Left cardiac atrium (tissue), 4 donors: ENCODE data around the gene BPTF. TPM values are rescaled to one million over a fixed set of nuclear protein-coding genes. Genes with fewer than 3 reads are reported as not detected.
"Not testable (repeated sequence)": the region's sequence is repeated elsewhere in the genome, so short reads cannot be mapped to it uniquely, and the experiment has no call there.

ENCODE experiments used
- ATAC-seq, 2 donors: fragments of 200-7000 bp; cut with Tn5 transposase; one replicate each; pipeline ENCODE4 v1.9.1; 2020; ENCODE audit warnings: mild to moderate bottlenecking in 2 of 2, moderate library complexity in 2 of 2
- DNase-seq: peaks from one replicate; pipeline ENCODE4 v3.0.0-alpha.2; 2020
- intact Hi-C, 2 donors: fragments of 100-400 bp; cut with DNase I; formaldehyde crosslinking; loops; one replicate each; pipeline versions ENCODE4 v1.14.1 to v1.15.1; 2022 to 2023
- total RNA-seq, 2 donors: library from RNA; stranded (reverse); fragmentation: NEBNext Ultra II Directional; extraction: Animal tissue kit (Norgen Biotek cat#: 25700); gene quantifications; one replicate each; pipeline ENCODE4 v1.2.1, GENCODE V29; 2021
- donor health status: DM: no; HTN: yes; CAD: no.
- donor health status: DM: no; HTN: yes; CAD: no; lungs with severe emphysema.
- donor health status: DM: yes; HTN: yes; CAD: no.
- donor health status: Dilated cardiomyopathy.

Gene BPTF
- total RNA-seq, 2 donors from 2014 or later, result 84.8 to 85.2 TPM

DNA sequence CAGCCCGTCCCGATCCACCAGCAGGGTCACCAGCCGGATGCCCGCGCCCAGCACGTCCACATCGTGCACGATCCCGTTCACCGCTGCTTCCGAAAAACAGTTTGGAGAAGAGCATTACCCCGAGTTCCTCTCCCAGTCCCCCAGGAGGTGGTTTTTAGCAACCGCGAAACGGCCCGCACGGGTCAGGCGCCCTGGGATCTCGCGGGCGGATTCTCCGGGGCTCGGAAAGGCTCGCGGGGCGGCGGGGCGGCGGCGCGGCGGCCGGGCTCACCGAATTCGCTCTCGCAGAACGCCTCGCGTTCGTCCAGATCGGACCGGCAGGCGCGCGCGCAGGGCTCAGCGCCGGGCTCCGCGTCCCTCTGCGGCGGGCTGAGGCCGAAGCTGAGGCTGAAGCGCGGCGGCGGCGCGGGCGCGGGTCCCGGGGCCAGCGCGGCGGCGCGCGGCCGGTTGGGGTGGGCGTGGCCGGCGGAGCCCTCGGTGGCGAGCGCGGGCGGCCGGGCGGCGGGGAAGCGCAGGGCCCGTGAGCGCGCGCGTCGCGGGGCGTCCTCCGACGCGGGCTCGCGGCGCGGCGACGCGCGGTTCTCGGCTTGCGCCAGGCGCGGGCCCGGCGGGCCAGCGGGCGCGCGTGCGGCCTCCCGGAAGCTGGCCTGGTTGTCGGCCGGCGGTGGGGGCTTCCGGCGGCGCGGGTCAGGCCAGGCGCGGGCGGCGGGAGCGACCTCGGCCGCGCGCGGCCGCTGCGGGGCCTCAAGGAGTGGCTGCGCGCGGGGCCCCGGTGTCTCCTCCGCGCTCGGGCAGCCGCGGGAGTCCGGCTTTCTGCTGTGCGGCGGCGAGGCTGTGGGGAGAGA lies 168.1 kb downstream of the BPTF start:
- ATAC-seq (peak; percentile 79 to 89), DNase-seq (peak; percentile 87)
- intact Hi-C loops, result no loop called here

- DNase-seq, result no peak
- peak in 1 of 2 donors; percentile 1 for ATAC-seq
- intact Hi-C loops, result loop anchor here in 1 of 2 donors (2.0 kb wide), 1 partner anchor 27 kb away; no protein-coding TSS in a partner anchor
These were observed 168.7 kb downstream of the BPTF start for GRCh38 chr17:67993998-67994361.

GRCh38 chr17:67994817-67995569 lies 169.7 kb downstream of the BPTF start:
- intact Hi-C loops, result loop anchor here in 1 of 2 donors (2.0 kb wide), 1 partner anchor 26 kb away; no protein-coding TSS in a partner anchor
- ATAC-seq (peak in 1 of 2 donors; percentile 50), DNase-seq (no peak)

- ATAC-seq (peak; percentile 4 to 10), DNase-seq (peak; percentile 49)
- intact Hi-C loops, result loop anchor here in 1 of 2 donors (2.0 kb wide), 1 partner anchor 25 kb away; no protein-coding TSS in a partner anchor
These were observed 170.4 kb downstream of the BPTF start for GRCh38 chr17:67995570-67996263.

- intact Hi-C loops, ATAC-seq, DNase-seq: not testable (repeated sequence)
These were observed 171.2 kb downstream of the BPTF start, which contains the start of gene C17orf58 for GRCh38 chr17:67996301-67997171. TSS of gene C17orf58 (minus strand) at chr17:67996469. CDS start at chr17:67996198, 271 bp downstream.

DNA sequence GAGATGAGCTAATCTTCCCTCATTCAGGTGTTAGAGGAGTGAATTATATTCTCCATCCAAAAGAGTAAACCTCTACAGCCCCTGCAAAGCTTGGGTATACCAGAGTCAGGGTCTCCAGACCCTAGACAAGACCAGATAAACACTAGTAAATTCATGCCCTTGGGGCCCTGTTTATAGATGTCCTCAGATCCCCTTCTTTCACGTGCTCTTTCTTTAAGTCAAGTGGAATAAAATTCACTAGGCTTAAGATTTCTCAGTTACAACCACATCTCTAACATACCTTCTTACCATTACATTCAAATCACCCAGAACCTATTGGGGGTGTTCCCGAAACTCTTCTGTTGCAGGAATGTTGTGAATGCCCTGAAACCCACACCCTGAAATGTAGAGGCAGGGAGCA lies 173.2 kb downstream of the BPTF start:
- intact Hi-C loops, result no loop called here
- no peak for DNase-seq
- ATAC-seq, result no peak

DNA sequence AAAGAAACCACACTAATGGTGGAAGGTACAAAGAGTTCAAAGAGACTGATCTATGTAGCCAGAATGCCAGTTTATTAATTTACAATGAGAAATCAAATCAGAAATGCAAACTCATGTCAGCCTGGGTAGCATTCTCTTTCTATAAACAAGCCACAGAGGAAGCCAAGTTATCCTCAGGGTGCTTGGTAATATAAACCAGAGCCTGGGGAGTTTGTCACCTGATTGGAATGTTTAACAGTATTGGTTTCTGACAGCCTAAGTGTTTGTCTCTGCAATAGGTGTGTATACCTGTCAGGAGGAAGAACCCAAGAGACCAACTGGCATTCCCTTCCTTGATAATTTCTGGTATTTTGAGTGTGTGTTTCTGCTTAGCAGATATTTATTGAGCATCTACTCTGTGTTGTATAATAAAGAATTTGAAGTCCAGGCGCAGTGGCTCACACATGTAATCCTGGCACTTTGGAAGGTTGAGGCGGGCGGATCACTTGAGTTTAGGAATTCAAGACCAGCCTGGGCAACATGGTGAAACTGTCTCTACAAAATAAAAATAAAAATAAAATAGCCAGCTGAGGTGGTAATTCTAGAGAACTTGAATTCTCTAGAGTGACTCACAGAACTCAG lies 174.1 kb downstream of the BPTF start:
- intact Hi-C loops, result no loop called here
- no peak for DNase-seq
- no peak for ATAC-seq

DNA sequence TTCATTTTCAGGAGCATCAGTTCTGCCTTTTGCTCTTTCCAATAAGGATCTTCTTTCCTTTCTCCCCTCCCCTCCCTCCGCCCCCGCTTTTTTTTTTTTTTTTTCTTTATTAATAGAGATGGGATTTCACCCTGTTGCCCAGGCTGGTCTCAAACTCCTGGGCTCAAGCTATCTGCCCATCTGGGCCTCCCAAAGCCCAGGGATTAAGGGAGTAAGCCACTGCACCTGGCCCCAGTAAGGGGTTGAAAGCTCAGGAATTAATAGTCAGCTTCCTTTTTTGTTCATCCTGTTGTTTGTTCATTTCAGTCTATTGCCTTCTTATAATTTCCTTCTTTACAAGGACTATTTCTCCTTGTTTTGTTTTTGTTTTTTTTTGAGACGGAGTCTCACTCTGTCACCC lies 178.9 kb downstream of the BPTF start:
- DNase-seq, result no peak
- ATAC-seq, result no peak
- intact Hi-C loops, result no loop called here

GRCh38 chr17:68006797-68007196 lies 181.5 kb downstream of the BPTF start:
- no peak for DNase-seq

GRCh38 chr17:68011199-68011665 lies 185.9 kb downstream of the BPTF start:
- peak in 1 of 2 donors; percentile 75 for ATAC-seq
- intact Hi-C loops, result no loop called here

More at GRCh38 chr17:68006797-68007196, 181.5 kb downstream of the BPTF start:
- intact Hi-C loops, result no loop called here
- ATAC-seq, result peak; percentile 86 to 98

DNA sequence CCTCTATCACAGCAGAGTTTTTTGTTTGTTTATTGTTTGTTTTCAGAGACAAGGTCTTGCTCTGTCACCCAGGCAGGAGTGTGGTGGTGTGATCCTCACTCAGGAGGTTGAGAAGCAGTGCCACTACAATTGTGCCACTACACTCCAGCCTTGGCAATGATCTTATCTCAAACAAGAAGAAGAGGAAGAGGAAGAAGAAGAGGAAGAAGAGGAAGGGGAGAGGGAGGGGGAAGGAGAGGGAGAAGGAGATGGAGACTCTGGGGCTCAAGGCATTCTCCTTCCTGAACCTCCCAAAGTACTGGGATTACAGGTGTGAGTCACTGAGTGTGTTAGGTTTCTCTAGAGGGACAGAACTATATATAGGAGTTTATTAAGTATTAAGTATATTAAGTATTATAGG lies 188.1 kb downstream of the BPTF start:
- ATAC-seq, result no peak
- intact Hi-C loops, result no loop called here
- DNase-seq, result no peak

More at GRCh38 chr17:68011199-68011665, 185.9 kb downstream of the BPTF start:
- DNase-seq, result peak; percentile 50

GRCh38 chr17:68015081-68015723 lies 189.9 kb downstream of the BPTF start:
- intact Hi-C loops, result no loop called here
- ATAC-seq, result no peak
- DNase-seq, result no peak

DNA sequence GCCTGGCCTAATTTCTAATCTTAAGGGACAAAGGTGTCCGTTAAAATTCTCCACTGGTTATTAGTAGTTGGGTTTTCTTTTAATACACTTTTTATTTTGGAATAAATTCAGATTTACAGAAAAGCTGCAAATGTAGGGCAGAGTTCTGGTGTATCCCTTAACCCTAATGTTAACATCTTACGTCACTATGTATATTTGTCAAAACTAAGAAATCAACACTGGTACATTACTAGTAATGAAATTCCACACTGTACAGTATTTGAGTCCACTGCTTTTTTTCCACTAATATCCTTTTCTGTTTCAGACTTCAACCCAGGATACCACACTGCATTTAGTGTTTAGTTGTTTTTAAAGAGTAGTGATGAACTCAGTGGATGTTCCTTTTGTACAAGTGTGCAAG lies 191.5 kb downstream of the BPTF start:
- DNase-seq (no peak), ATAC-seq (no peak)
- intact Hi-C loops, result no loop called here

- ATAC-seq, intact Hi-C loops, DNase-seq: not testable (repeated sequence)
These were observed 193.2 kb downstream of the BPTF start for GRCh38 chr17:68018493-68018892.

GRCh38 chr17:68019336-68019674 lies 194.0 kb downstream of the BPTF start:
- ATAC-seq, result no peak
- intact Hi-C loops, result no loop called here

DNA sequence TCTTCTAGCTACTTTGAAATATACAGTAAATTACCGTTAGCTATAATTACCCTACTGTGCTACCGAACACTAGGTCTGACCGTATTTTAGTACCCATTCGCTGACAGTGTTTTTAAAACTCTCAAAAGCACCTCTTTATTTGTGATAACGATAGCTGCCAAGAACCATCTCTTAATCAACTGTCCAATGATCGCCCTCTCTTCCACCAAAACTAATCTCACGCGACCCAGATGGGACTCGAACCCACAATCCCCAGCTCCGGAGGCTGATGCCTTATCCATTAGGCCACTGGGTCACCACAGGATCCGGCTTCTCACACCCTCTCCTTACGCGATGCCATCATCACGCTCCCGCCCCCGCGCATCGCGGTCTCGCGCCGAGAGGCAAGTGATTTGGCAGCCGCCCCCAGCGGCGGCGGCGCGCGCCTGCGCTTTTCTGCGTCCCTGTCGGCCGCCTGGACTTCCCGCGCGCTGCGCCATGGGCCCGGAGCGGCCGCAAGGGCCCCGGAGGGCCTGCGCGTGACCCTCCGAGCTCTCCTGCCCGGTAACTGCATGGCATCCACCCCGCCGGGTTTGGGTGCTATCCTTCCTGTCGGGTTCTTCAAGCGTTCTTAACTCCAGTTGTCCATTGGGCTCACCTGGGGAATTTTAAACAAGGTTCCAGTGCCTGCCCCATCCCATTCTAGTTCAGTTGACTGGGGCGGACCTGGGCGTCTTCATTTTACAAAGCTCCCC lies 194.5 kb downstream of the BPTF start:
- ATAC-seq (peak; percentile 96 to 98), DNase-seq (peak; percentile 94)
- intact Hi-C loops, result loop anchor here in 1 of 2 donors (2.0 kb wide), 1 partner anchor 25 kb away; no protein-coding TSS in a partner anchor

More at GRCh38 chr17:68019336-68019674, 194.0 kb downstream of the BPTF start:
- no peak for DNase-seq

DNA sequence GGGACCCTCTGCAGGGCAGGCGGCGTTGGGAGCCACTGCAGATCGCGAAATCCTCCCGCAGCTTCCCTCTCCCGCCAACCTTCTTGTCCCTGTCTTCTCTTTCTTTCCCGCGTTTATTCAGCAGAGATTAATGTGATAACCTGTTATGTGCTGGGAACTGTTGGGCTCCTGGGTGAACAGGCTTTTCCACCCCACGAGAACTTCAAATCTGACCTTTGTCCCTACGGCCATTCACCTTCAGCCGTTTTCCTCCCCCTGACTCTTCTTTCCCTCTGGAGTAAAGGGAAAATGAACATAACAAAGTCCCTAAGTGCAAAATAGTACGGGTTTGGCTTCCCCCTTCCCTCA lies 195.1 kb downstream of the BPTF start:
- intact Hi-C loops, result loop anchor here in 1 of 2 donors (2.0 kb wide), 1 partner anchor 26 kb away; no protein-coding TSS in a partner anchor
- no peak for DNase-seq
- ATAC-seq, result peak; percentile 5 to 13
